Fibroblast of mammary gland (primary cell): ENCODE measurements around the gene LCMT1.
"Not testable (repeated sequence)": the region's sequence is repeated elsewhere in the genome, so short reads cannot be mapped to it uniquely, and the experiment has no call there.

Experiments used
- DNase-seq: peaks from one replicate; pipeline ENCODE4 v3.0.0-alpha.2; 2010; ENCODE audit warnings: low read depth
- H3K4me3 ChIP-seq: 2 replicates; pipeline ENCODE4 v1.5.1; 2011; ENCODE audit warnings: low read depth, mild to moderate bottlenecking, low read length, moderate library complexity; ENCODE audit not compliant: control insufficient read depth
- CTCF ChIP-seq: conservative IDR thresholded peaks from 2 replicates; pipeline ENCODE4 v1.5.1; 2011; ENCODE audit warnings: low read depth, low read length, inconsistent platforms; ENCODE audit not compliant: control insufficient read depth, insufficient read depth

LCMT1 gene

DNA sequence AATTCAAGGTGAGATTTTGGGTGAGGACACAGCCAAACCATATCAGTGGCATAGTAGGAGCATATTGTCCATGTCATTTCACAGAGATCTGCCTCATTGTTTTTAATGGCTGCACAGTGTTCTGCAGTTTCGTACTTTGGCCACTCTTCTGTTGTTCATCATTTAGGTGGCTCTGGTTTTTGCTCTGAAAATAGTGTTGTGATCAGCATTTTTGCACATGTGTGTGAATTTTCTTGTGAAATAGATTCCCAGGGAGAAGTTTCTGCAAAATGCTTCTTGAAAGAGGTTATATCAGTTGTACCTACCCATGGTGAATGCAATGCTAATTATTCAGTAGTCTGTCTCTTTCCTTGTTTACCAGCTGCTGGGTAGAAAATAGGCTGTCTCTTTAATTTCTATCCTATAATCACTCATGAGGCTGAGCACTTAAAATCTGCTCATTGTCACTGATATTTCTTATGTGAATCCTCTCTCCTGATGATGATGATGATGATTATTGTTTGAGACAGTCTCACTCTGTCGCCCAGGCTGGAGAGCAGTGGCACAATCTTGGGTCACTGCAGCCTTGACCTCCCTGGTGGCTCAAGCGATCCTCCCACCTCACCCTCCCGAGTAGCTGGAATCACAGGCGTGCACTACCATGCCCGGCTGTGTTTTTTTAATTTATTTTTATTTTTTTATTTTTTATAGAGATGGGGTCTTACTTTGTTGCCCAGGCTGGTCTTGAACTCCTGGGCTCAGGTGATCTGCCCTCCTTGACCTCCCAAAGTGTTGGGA is 10.5 kb downstream of the LCMT1 start:
- H3K4me3 ChIP-seq: no peak overlapping the region
- TF ChIP-seq CTCF: no peak
- no peak for DNase-seq

GRCh38 chr16:25124503-25124902 is 13.0 kb downstream of the LCMT1 start:
- no peak for DNase-seq
- no peak overlapping the region for H3K4me3 ChIP-seq
- no peak for TF ChIP-seq CTCF

DNA sequence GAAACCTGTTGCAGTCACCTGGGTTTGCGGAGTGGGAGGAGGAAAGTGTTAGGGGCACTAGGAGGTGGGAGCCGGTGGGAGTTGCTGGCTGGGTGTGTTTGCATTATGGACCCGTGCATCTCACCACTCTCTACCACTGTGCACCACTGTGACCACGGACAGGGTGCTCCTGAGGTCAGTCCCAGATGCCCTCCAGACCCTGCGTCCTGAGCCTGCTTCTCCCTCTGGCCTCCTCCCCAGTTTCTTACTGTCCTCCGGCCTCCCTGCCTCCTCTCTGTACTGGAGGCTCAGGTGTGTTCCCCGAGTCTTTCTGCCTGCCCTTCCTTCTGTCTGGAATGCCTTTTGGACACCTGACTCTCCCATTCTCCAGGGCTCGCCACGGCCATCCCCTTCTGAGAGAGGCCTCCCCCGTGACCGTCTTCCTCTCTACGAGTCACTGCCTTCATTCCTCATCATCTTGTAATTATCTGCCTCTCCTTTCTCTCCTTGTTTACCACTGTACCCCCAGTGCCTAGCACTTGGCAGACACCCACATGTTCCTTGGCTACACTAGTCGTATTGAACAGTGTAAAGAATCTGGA is 14.6 kb downstream of the LCMT1 start:
- DNase-seq, H3K4me3 ChIP-seq: not testable (repeated sequence)

- peak; percentile 89 for TF ChIP-seq CTCF
- peak; percentile 91 for DNase-seq
- no peak overlapping the region for H3K4me3 ChIP-seq
Measured at GRCh38 chr16:25126820-25127232, 15.3 kb downstream of the LCMT1 start.

- DNase-seq, H3K4me3 ChIP-seq: not testable (repeated sequence)
Measured at GRCh38 chr16:25132751-25133150, 21.2 kb downstream of the LCMT1 start.

- no peak for DNase-seq
- TF ChIP-seq CTCF: no peak
- H3K4me3 ChIP-seq: no peak overlapping the region
Measured at GRCh38 chr16:25134166-25134700, 22.7 kb downstream of the LCMT1 start.

GRCh38 chr16:25135254-25135878 is 23.8 kb downstream of the LCMT1 start:
- TF ChIP-seq CTCF: peak; percentile 38
- DNase-seq: peak; percentile 63
- H3K4me3 ChIP-seq: no peak overlapping the region
